CD4-positive, alpha-beta T cell treated with Interleukin-2 at 100 ng/mL for 4 hours (primary cell): ENCODE measurements around the gene NR5A2.

ENCODE experiments used
- DNase-seq: peaks from one replicate; pipeline ENCODE4 v3.0.0-alpha.2; 2020; ENCODE audit warnings: low spot score

Gene NR5A2

GRCh38 chr1:200128944-200129879, 101.7 kb downstream of the NR5A2 start:
- DNase-seq = peak; percentile 33

- no peak for DNase-seq
Measured at GRCh38 chr1:200130552-200130951, 103.0 kb downstream of the NR5A2 start.

- no peak for DNase-seq
Measured at GRCh38 chr1:200131551-200132125, 104.1 kb downstream of the NR5A2 start.

GRCh38 chr1:200133123-200133522, 105.6 kb downstream of the NR5A2 start:
- DNase-seq = no peak

DNA sequence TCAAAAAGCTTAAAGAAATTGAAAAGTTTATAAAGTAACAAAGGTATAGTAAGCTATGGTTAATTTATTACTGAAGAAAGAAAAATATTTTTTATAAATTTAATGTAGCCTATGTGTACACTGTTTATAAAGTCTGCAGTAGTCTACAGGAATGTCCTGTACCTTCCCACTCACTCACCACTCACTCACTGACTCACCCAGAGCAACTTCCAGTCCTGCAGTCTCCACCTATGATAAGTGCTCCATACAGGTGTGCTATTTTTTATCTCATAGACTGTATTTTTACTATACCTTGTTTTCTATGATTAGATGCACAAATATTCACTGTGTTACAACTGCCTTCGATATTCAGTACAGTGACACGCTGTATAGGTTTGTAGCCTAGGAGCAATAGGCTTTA, 106.6 kb downstream of the NR5A2 start:
- no peak for DNase-seq

GRCh38 chr1:200136384-200136783, 108.9 kb downstream of the NR5A2 start:
- no peak for DNase-seq

DNA sequence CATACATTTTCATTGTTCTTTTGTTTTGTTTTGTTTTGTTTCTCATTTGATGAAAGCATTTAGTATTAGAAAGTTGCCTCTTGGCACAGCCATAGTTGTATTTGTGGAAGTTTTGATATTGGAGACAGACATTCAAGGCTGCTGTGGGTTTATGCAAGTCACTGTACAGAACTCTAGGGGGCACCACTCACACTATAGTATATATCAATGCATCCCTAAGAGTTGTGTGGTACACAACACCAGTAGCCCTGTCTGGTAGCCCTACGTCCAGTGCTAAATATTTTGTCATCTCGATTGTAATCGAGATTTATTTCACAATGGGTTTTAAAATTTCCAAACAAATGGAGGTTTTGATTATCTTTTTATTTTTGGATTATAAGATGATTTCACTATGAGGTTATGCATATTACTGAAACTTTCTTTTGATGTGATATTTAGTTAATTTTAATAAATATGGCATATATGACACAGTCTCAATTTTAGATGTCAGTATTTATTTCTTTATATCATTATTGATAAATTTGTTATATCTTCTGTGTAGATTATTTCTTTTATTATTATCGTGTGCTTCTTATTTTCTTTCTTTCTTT, 112.2 kb downstream of the NR5A2 start:
- DNase-seq = peak; percentile 60

- DNase-seq = no peak
Measured at GRCh38 chr1:200143347-200143746, 115.8 kb downstream of the NR5A2 start.

DNA sequence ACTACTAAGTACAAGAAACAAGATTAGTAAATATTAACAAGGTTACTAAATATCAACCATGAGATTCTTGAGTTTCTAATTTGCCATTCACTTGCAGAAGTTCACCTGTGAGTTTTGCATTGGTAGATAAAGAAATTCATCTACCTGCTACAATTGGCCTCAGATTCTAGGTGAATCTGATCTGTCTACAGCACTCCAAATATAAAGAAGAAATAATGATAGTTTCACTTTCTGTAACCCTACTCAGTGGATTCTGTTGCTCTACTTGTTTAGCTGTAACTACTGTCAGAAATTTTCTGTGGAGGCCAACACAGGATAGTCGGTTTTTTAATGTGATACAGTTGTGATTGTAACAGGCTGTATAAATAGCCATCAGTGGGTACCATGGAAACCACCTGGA, 118.6 kb downstream of the NR5A2 start:
- no peak for DNase-seq

GRCh38 chr1:200147094-200147493, 119.6 kb downstream of the NR5A2 start:
- DNase-seq = no peak

DNA sequence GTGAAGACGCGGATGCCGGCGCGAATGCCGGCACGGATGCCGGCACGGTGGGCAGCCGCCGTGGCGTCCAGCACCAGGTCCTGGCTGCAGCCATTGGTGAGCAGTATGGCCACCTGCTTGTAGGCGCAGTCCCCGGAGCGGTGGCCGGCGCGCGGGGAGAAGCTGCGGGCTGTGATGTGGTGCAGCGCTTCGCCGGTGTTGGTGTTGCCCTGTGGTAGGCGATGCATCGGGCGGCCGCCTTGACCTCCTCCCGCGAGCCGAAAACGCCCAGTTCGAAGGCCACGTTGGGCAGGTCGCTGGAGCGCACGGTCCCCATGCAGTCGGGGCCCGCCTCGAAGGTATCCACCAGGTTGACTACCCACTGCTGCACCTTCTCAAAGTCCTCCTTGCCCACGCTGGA, 120.2 kb downstream of the NR5A2 start:
- no peak for DNase-seq

DNA sequence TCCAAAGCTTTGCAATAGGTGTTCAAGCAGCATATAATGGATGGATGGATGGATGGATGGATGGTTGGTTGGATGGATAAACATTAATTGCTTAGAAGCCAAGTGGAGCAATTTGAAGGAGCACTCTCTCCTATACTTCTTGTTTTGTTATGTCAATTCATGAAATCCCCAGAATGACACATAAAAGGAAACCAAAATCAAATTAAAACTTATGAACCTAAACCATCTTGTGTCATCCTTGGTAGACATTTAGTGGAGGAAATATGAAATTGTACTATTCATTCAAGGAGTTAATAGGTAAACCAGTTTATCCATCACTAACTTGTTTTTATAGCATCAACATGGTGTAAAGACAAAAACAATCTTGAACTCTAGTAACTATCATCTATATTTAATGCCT, 122.5 kb downstream of the NR5A2 start:
- DNase-seq = no peak

GRCh38 chr1:200150721-200151120, 123.2 kb downstream of the NR5A2 start:
- DNase-seq = no peak

DNA sequence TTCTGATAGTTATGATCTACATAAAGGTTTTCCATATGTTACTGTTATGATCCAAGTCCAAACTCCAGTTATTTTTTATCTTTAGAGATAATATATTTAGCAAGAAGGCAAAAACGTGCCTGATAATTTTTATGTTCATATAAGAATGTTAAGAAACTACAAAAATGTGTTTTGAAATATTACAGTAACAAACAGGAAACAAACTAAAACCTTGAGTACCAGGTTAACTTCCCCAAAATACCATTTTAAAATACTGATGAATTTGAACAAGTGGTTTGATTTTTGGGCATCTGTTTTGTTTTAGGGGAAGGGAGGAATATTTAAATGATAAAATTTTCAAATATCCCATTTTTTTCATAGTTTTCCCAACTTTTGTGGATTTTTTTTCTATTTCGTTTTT, 124.8 kb downstream of the NR5A2 start:
- no peak for DNase-seq

DNA sequence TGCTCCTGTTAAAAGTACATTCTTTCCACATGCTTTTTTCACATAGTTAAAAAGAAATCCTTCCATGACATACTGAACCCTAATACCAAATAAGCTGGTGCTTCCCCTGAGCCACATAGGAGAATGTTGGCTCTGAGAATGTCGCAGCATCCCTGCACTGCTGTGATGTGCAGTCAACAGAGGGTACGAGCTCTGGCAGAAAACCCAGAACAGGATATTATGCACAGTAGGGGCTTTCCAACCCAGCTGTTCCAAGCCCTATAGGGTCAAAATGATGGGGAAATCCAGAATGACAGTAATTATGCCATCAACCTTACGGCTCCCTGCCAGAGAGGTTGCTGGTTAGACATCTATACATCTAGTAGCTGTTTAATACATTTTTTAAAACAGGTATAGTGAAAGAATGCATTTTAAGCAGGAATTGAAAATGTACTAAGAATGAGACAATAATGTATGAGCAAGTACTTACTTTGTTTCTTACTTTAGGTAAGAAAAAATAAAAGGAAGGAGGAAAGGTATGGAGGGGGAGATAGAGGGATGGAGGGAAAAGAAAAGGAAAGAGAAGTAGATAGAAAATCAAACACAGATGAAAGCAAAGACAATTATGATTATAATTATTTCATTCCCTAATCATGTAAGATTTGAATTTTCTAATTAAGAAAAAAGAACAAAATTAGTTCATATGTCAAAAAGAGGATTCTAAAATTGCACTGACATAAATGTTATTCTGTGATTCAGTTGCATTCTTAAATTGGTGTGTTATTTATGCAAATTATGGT, 126.0 kb downstream of the NR5A2 start:
- DNase-seq = peak; percentile 60

- DNase-seq = peak; percentile 76
Measured at GRCh38 chr1:200154069-200154767, 126.7 kb downstream of the NR5A2 start.

GRCh38 chr1:200157715-200158114, 130.2 kb downstream of the NR5A2 start:
- DNase-seq = no peak

DNA sequence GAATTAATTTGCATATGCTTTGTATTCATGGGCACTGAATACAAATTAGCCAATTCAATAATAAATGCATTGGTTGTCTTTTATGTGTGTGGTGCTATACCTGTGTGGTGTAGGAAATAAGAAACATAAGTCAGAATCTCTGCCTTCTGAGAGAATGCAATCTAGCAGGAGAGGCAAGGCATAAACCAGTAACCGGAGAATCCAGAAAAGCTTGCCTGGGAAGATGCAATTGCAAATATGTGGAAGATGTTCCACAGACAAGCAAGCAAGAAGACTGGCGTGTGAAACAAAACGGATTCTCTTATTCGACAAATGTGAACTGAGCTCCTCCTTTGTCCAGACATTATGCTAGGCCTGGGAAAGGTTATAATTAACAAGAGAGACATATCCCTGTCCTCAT, 134.3 kb downstream of the NR5A2 start:
- no peak for DNase-seq

DNA sequence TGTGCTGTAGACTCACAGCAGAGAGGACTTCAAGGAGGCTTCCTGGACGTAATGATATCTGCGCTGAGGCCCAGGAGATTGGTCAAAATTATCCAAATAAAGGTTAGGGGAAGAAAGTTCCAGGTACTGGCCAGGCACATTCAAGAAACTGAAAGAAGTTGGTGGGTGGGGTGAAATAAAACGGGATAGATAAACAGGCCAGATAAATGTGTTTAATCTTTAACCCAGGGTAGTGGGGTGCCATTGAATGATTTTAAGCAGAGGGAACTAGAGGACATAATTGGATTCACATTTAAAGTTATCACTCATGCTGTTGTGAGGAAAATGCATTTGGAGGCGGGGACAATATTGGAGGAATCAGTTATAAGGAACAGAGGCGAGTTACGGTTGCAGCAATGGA, 134.7 kb downstream of the NR5A2 start:
- DNase-seq = no peak

DNA sequence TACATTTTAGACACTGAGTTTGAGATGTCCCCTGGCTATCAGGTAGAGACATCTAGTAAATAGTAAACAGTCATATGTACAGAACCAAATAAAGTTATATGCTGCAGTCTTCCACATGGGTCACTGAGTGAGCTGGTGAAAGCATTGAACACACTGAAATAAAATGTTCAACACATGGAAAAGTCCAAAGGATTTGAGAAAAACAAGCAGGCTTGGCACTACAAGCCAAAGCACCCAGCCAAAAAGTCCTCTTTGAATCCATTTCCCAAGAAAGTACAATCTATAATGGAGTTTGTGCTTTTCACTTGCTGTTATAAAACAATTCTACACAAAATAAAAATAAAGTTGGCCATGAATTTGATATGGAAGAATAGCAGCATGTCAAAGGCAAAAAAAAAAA, 135.4 kb downstream of the NR5A2 start:
- no peak for DNase-seq

DNA sequence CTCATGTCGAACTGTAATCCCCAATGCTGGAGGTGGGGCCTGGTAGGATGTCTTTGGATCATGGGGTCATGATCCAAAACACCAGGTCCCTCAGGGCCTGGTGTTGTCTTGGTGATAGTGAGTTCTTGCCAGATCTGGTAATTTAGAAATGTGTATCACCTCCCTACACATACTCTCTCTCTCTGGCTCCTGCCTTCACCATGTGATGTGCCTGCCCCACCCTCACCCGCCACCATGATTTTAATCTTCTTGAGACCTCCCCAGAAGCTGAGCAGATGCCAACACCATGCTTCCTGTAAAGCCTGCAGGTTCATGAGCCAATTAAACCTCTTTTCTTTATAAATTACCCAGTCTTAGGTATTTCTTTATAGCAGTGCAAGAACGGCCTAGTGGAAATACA, 136.4 kb downstream of the NR5A2 start:
- DNase-seq = no peak
